PC-9 (cell line): ENCODE data around the gene ENAH.

Experiments used
- CTCF ChIP-seq: fragments of 200-600 bp; sonication (generic); conservative IDR thresholded peaks from 2 replicates; pipeline ENCODE4 v1.6.1; 2017; ENCODE audit warnings: mixed run types, antibody characterized with exemption, mild to moderate bottlenecking, moderate library complexity
- EZH2 ChIP-seq: fragments of 200-600 bp; sonication (generic); IDR thresholded peaks from 2 replicates; pipeline ENCODE4 v1.8.0; 2017; ENCODE audit warnings: antibody characterized with exemption, low read depth

DNA sequence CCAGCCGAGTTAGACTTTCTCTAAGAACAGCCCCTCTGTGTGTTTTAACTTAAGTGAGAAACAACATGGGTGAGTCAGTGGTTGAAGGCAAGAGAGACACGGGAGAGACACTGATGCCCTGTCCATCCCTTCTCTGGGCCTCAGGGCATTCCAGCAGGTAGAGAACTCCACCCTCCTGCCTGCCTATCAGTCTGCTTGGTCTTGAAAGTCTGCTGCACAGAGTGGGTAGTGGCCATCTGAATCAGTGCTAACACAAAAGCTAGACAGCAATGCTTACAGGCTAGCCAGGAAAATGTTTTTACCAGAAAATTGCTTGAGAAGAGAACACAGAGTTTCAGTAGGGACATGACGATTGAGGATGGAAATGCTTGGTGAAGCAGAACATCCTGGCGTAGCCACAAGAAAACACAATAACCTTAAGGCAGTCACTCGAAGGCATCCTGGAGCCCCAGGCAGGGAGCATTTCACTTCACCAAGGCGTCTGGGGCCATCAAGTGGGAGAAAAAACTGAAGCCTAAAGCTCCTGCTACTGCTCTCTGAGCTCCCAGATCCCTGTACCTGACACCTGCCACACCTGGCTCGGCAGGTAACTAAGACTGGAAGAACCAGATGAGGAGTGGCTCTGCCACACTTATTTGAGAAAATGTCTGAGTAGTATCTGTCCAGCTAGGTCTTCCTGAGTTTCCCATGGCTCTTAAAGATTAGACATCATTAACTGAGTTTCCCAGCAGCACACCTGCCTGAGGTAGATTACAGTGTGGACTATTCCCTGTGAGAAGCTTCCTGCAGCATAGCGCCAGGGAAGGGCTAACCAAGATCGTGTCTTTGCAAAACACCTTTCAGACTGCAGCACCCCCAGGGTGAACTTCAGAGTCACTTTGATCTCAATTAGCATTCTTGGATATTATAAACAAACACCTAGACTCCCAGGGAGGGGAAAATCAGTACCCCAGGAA lies 207.0 kb downstream of the ENAH start:
- no peak for TF ChIP-seq EZH2
- no peak for TF ChIP-seq CTCF
